AG04449 (cell line): ENCODE results near the gene NGEF.

Experiments used
- CTCF ChIA-PET: fragments of 350-600 bp; formaldehyde crosslinking; extraction: SDS; loops from one replicate; lab custom pipeline; 2021; ENCODE audit warnings: antibody characterized with exemption; lab: Yijun Ruan, JAX
- POLR2A ChIA-PET: fragments of 400-600, 350-600 bp; formaldehyde crosslinking; extraction: SDS; loops from one replicate; lab custom pipeline; 2020; ENCODE audit warnings: antibody characterized with exemption, inconsistent platforms; lab: Yijun Ruan, JAX
- DNase-seq: peaks from one replicate; pipeline ENCODE4 v3.0.0-alpha.2; 2010; ENCODE audit warnings: low read depth, low spot score
- H3K4me3 ChIP-seq: 2 replicates; pipeline ENCODE4 v1.5.1; 2011; ENCODE audit warnings: low read depth, mild to moderate bottlenecking, control low read depth, low read length
- CTCF ChIP-seq: IDR thresholded peaks from one replicate; pipeline ENCODE4 v1.5.1; 2011; ENCODE audit warnings: mild to moderate bottlenecking, moderate library complexity, low read length, control low read depth, inconsistent platforms; ENCODE audit not compliant: insufficient read depth; ENCODE audit errors: missing control alignments

NGEF gene

GRCh38 chr2:233011702-233012131 lies 1.3 kb downstream of the NGEF start:
- H3K4me3 ChIP-seq = no peak overlapping the region
- DNase-seq = no peak
- CTCF ChIA-PET = no interaction called here
- TF ChIP-seq CTCF = no peak
- POLR2A ChIA-PET = no interaction called here

GRCh38 chr2:233011268-233011650 lies 1.8 kb downstream of the NGEF start:
- H3K4me3 ChIP-seq = no peak overlapping the region
- POLR2A ChIA-PET = no interaction called here
- CTCF ChIA-PET = no interaction called here
- TF ChIP-seq CTCF = no peak
- no peak for DNase-seq

DNA sequence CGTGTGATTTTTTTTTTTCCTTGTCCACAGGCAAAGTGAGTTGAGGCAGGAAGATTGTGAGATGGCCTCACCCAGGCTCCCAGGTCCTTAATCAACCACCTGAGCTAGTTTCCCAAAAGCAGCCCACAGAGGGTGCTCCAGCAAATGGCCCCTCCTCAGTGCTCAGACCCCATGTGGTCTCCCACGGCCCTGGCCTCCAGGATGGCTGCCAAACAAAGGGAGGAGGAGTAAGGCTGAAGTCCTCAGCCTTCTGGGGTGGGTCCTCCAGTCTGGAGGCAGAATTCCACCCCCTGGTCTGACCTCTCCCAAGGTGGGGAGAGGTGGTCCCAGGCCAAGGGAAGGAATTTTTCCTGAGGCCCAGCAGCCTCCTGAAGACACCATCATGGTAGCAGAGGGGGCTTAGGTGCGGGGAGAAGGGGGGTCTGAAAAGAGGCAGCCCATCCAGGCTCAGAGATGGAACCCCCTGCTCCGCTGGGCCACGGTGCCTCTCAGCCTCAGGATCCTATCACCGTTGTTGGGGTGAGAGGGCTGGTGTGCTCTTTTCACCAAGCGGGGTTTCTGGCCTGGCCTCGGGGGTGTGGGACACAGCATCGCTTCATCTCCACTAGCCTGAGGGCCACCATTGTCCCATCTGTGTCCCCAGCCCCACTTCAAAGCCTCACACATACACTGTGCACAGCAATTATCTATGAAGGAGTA lies 2.3 kb downstream of the NGEF start:
- DNase-seq = no peak
- no peak for TF ChIP-seq CTCF
- no peak overlapping the region for H3K4me3 ChIP-seq
- CTCF ChIA-PET = no interaction called here
- POLR2A ChIA-PET = no interaction called here

- no peak for TF ChIP-seq CTCF
- no peak for DNase-seq
- no peak overlapping the region for H3K4me3 ChIP-seq
- ChIA-PET POLR2A (no interaction called here), CTCF (interaction anchor here (0.6 kb wide), 1 partner anchor 21 kb away, joined by 3 read pairs; no protein-coding TSS in a partner anchor)
Observed at GRCh38 chr2:233009661-233010060, 3.4 kb downstream of the NGEF start.

DNA sequence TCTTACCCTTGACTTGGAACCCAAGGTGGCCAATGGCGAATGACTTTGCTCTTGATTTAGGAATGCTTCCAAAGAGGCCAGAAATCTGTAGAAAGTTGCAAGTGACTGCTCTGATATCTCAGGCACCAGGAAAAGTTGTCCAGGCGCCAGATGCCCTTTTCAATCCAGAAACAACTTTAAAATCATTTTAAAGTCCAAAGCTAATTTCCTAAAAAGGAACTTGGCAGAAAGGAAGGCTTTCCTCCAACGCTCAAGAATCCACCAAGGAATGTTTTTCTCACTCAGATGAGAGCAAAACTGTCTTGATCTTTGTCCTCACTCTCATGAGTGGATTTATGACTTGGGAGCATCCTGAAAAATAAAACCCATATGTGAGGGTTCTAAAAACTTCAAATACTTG lies 5.3 kb downstream of the NGEF start:
- no peak overlapping the region for H3K4me3 ChIP-seq
- ChIA-PET POLR2A (no interaction called here), CTCF (interaction anchor here (0.8 to 2.9 kb wide), 5 partner anchors 9 to 165 kb away, joined by 3 to 11 read pairs (median 3); no protein-coding TSS in a partner anchor)
- DNase-seq = peak; percentile 23
- no peak for TF ChIP-seq CTCF

DNA sequence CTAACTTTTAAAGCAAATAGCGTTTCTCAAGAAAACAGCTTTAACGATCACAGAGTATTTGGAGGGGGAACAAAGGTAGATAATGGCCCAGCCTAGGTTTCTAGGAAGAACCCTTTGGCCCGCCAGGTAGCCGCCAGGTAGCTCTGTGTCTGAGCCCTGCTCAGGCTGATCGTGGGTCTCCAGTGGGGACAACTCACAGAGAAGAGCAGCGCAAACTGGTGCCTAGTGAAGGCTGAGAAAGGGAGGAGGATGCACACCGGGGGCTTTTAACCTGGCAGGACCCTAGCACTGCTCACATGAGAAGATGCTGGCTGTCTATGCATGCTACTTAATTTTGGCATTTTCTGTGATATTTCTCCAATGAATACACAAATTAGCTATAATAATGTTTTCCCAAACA lies 5.8 kb downstream of the NGEF start:
- ChIA-PET POLR2A (no interaction called here), CTCF (interaction anchor here (0.8 to 2.9 kb wide), 5 partner anchors 10 to 165 kb away, joined by 3 to 11 read pairs (median 3); no protein-coding TSS in a partner anchor)
- DNase-seq = no peak
- no peak for TF ChIP-seq CTCF
- no peak overlapping the region for H3K4me3 ChIP-seq
